GM12878 (cell line): ENCODE data around the gene CAMK2A. TPM values are rescaled to one million over a fixed set of nuclear protein-coding genes. Genes with fewer than 3 reads are reported as not detected.

Experiments used
- BACH1 ChIP-seq: fragments of 450-650 bp; IDR thresholded peaks from 2 replicates; pipeline ENCODE4 v1.6.1; 2017; ENCODE audit warnings: mild to moderate bottlenecking, borderline replicate concordance
- CEBPB ChIP-seq, 2 experiments: fragments of 150-350 bp in 1 of 2; IDR thresholded peaks; 2 replicates each; pipeline ENCODE4 v1.6.1; 2012 to 2014; ENCODE audit warnings: low read depth in 2 of 2, low read length in 2 of 2, borderline replicate concordance in 1 of 2, inconsistent platforms in 1 of 2
- CTCF ChIP-seq, 3 experiments: IDR thresholded peaks in 2 of 3; conservative IDR thresholded peaks in 1 of 3; 2 replicates each; pipeline ENCODE4 v1.5.1; 2011; ENCODE audit warnings: low read depth in 3 of 3, low read length in 3 of 3, mild to moderate bottlenecking in 3 of 3, control low read depth in 2 of 3, moderate library complexity in 2 of 3, inconsistent platforms in 1 of 3, mixed read lengths in 1 of 3; ENCODE audit not compliant: control insufficient read depth in 2 of 3, insufficient read depth in 1 of 3; ENCODE audit errors: extremely low read depth in 1 of 3
- EED ChIP-seq: sonication (generic); IDR thresholded peaks from 2 replicates; pipeline ENCODE4 v1.6.1; 2016; ENCODE audit warnings: antibody characterized with exemption, low read depth
- EP300 ChIP-seq, 2 experiments: fragments of 150-350 bp in 1 of 2; IDR thresholded peaks; 2 replicates each; pipeline ENCODE4 v1.6.1; 2011 to 2012; ENCODE audit warnings: low read depth in 2 of 2, low read length in 2 of 2, borderline replicate concordance in 1 of 2, improper control_type of control experiment in 1 of 2, inconsistent platforms in 1 of 2; ENCODE audit not compliant: control insufficient read depth in 1 of 2
- ETV6 ChIP-seq, 2 experiments: fragments of 450-650 bp in 1 of 2; IDR thresholded peaks in 1 of 2; conservative IDR thresholded peaks in 1 of 2; 2 replicates each; pipeline ENCODE4 v1.6.1; 2014; ENCODE audit warnings: antibody characterized with exemption in 1 of 2, borderline replicate concordance in 1 of 2, low read depth in 1 of 2, mild to moderate bottlenecking in 1 of 2, moderate library complexity in 1 of 2
- EZH2 ChIP-seq: IDR thresholded peaks from 2 replicates; pipeline ENCODE4 v1.6.1; 2012; ENCODE audit warnings: low read depth, mild to moderate bottlenecking, control low read depth, inconsistent platforms, low read length, borderline replicate concordance; ENCODE audit not compliant: control insufficient read depth
- HSF1 ChIP-seq: fragments of 150-350 bp; IDR thresholded peaks from 2 replicates; pipeline ENCODE4 v1.6.1; 2014; ENCODE audit warnings: mild to moderate bottlenecking, low read depth, low read length
- PKNOX1 ChIP-seq: fragments of 450-650 bp; IDR thresholded peaks from 2 replicates; pipeline ENCODE4 v1.6.1; 2016; ENCODE audit warnings: mild to moderate bottlenecking
- POLR2AphosphoS2 ChIP-seq: IDR thresholded peaks from 2 replicates; pipeline ENCODE4 v1.6.1; 2011; ENCODE audit warnings: low read depth, mild to moderate bottlenecking, low read length, improper control_type of control experiment, moderate library complexity
- RAD21 ChIP-seq: IDR thresholded peaks from 2 replicates; pipeline ENCODE4 v1.6.1; 2011; ENCODE audit warnings: mild to moderate bottlenecking, low read depth, low read length, moderate library complexity; ENCODE audit not compliant: insufficient read depth
- SIX5 ChIP-seq: IDR thresholded peaks from 2 replicates; pipeline ENCODE4 v1.6.1; 2011; ENCODE audit warnings: mild to moderate bottlenecking, low read depth, low read length, moderate library complexity; ENCODE audit not compliant: severe bottlenecking
- TBL1XR1 ChIP-seq: IDR thresholded peaks from 2 replicates; pipeline ENCODE4 v1.6.1; 2012; ENCODE audit warnings: low read depth, low read length, improper control_type of control experiment
- WRNIP1 ChIP-seq: IDR thresholded peaks from 2 replicates; pipeline ENCODE4 v1.6.1; 2011; ENCODE audit warnings: low read depth, low read length, improper control_type of control experiment, borderline replicate concordance
- ZNF207 ChIP-seq: fragments of 450-650 bp; IDR thresholded peaks from 2 replicates; pipeline ENCODE4 v1.6.1; 2014; ENCODE audit warnings: antibody characterized with exemption, mild to moderate bottlenecking, borderline replicate concordance
- polyA plus RNA-seq, 11 experiments: library from polyadenylated mRNA; depleted of rRNA in 4 of 11; unstranded in 6 of 11; stranded (reverse) in 5 of 11; fragments of >200 nt; fragmentation: Nextera tagmentation in 4 of 11; fragmentation: Illumina TruSeq in 1 of 11; extraction: Ambion mirVana in 4 of 11; extraction: Trizol in 1 of 11; gene quantifications; 1 replicate in 1 of 11; 2 replicates in 10 of 11; pipeline versions ENCODE4 v1.2.1 to v1.2.3, GENCODE V29; 2011 to 2016; ENCODE audit warnings: inconsistent platforms in 2 of 11, missing spikeins in 2 of 11, low read depth in 1 of 11
- total RNA-seq, 4 experiments: library from RNA; depleted of rRNA in 3 of 4; stranded (reverse); fragments of >200 nt in 3 of 4; fragmentation: Illumina TruSeq in 1 of 4; extraction: Trizol in 1 of 4; gene quantifications; 2 replicates each; pipeline versions ENCODE4 v1.2.1 to v1.2.3, GENCODE V29; 2013 to 2021
- TF ChIP-seq, protein P1 (sequence below): IDR thresholded peaks from 2 replicates; pipeline ENCODE4 v1.6.1; 2012; ENCODE audit warnings: low read depth, low read length, improper control_type of control experiment
- TF ChIP-seq, protein P2 (sequence below): IDR thresholded peaks from 2 replicates; pipeline ENCODE4 v1.6.1; 2012; ENCODE audit warnings: low read length, inconsistent platforms
- TF ChIP-seq, protein P3 (sequence below): fragments of 450-650 bp; IDR thresholded peaks from 2 replicates; pipeline ENCODE4 v1.6.1; 2018; ENCODE audit warnings: mild to moderate bottlenecking, low read depth, moderate library complexity; ENCODE audit not compliant: partially characterized antibody

CAMK2A gene
- total and polyA plus RNA-seq, 10 of the 15 experiments (the other 5 are each of a cell fraction or from before 2014, with no cell fraction given): 0.11 TPM; not detected in 9

GRCh38 chr5:150217873-150218692 is 71.5 kb downstream of the CAMK2A start (continued):
- TF ChIP-seq, protein P1, sequence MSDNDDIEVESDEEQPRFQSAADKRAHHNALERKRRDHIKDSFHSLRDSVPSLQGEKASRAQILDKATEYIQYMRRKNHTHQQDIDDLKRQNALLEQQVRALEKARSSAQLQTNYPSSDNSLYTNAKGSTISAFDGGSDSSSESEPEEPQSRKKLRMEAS: no peak
- TF ChIP-seq EP300 (IDR thresholded peaks at IDR 0.05; ENCODE audit: borderline replicate concordance in 1 of 2, control insufficient read depth in 1 of 2, low read depth in 2 of 2, low read length in 2 of 2) (no peak), ETV6 (conservative IDR thresholded peaks at IDR 0.05 in 1 of 2, IDR thresholded peaks at IDR 0.05 in 1 of 2; ENCODE audit: borderline replicate concordance in 1 of 2, low read depth in 1 of 2) (no peak), SIX5 (no peak), HSF1 (no peak), WRNIP1 (no peak), RAD21 (peak; percentile 93), EED (no peak), ZNF207 (no peak), TBL1XR1 (no peak), EZH2 (no peak), PKNOX1 (no peak), CEBPB (IDR thresholded peaks at IDR 0.05; ENCODE audit: borderline replicate concordance in 1 of 2, low read depth in 2 of 2, low read length in 2 of 2) (no peak), POLR2AphosphoS2 (no peak), BACH1 (no peak; the same call in 1 of the 2 replicates), CTCF (IDR thresholded peaks at IDR 0.05 in 2 of 3, conservative IDR thresholded peaks at IDR 0.05 in 1 of 3; ENCODE audit: control insufficient read depth in 2 of 3, extremely low read depth in 1 of 3, insufficient read depth in 1 of 3, low read depth in 3 of 3, low read length in 3 of 3) (peak; percentile 75 to 94 (median 87))
- TF ChIP-seq, protein P2, sequence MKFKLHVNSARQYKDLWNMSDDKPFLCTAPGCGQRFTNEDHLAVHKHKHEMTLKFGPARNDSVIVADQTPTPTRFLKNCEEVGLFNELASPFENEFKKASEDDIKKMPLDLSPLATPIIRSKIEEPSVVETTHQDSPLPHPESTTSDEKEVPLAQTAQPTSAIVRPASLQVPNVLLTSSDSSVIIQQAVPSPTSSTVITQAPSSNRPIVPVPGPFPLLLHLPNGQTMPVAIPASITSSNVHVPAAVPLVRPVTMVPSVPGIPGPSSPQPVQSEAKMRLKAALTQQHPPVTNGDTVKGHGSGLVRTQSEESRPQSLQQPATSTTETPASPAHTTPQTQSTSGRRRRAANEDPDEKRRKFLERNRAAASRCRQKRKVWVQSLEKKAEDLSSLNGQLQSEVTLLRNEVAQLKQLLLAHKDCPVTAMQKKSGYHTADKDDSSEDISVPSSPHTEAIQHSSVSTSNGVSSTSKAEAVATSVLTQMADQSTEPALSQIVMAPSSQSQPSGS: no peak
- TF ChIP-seq, protein P3, sequence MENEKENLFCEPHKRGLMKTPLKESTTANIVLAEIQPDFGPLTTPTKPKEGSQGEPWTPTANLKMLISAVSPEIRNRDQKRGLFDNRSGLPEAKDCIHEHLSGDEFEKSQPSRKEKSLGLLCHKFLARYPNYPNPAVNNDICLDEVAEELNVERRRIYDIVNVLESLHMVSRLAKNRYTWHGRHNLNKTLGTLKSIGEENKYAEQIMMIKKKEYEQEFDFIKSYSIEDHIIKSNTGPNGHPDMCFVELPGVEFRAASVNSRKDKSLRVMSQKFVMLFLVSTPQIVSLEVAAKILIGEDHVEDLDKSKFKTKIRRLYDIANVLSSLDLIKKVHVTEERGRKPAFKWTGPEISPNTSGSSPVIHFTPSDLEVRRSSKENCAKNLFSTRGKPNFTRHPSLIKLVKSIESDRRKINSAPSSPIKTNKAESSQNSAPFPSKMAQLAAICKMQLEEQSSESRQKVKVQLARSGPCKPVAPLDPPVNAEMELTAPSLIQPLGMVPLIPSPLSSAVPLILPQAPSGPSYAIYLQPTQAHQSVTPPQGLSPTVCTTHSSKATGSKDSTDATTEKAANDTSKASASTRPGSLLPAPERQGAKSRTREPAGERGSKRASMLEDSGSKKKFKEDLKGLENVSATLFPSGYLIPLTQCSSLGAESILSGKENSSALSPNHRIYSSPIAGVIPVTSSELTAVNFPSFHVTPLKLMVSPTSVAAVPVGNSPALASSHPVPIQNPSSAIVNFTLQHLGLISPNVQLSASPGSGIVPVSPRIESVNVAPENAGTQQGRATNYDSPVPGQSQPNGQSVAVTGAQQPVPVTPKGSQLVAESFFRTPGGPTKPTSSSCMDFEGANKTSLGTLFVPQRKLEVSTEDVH: no peak
